ENCODE results near the gene EIF1.
A peak's percentile ranks its signal among the peaks of the same experiment; 100 is the strongest.
"Not testable (repeated sequence)": the region's sequence is repeated elsewhere in the genome, so short reads cannot be mapped to it uniquely, and the experiment has no call there.

EIF1 gene

DNA sequence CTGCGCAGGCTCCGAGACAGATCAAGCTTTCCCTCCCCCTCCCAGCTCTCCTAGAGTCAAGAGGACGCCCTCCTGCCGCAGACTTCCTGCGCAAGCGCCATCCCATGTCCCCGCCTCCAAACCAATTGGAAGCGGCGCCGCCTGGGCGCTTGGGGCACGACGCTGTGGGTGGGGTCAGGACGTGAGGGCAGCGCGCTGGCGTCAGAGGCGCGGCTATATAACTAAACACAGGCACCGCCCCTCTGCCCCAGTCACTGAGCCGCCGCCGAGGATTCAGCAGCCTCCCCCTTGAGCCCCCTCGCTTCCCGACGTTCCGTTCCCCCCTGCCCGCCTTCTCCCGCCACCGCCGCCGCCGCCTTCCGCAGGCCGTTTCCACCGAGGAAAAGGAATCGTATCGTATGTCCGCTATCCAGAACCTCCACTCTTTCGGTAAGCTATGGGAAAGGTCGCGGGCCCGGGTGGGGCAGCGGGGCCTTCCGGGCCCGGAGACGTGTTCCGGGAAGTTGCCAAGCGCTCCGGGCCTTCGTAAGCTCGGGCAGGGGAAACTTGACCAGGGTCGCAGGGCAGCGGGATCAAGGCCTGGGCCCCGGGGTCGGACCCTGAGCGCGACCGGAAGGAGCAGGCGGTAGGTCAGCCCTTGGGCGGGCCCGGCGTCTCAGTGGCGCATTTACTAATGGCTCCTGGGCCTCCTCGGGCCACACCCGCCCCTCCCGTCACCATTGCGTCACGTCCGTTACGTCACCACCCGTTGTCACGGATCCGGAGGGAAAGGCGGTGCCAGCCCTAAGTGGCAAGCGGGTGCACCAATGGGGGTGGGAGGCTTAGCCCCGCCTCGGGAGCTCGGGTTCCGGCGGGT, at the start of gene EIF1:
Gene EIF1, plus strand, starts transcription at position 245 of the 856 bp plus-strand sequence. Its CDS starts 154 bp downstream, at position 399.
- DNase-seq: peak; percentile 100

DNA sequence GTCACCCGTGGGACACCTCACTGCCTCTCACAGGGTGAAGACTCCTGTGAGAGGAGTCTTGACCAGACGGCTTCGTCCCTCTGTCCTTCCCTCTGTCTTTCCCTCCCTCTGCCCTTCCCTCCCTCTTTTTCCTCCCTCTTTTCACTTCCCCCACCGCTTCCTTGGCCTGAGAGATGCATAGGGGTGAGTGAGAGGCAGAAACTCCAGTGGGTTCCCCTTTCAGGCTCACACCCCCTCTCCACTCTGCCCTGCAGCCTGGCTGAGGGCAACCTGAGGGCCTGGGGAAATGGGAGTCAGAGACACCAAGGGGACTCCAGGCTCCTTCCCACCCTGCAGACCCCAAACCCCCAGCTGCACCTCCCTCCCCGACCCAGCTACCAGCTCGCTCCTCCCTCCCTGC, 49.7 kb upstream of the EIF1 start:
- DNase-seq: no peak

DNA sequence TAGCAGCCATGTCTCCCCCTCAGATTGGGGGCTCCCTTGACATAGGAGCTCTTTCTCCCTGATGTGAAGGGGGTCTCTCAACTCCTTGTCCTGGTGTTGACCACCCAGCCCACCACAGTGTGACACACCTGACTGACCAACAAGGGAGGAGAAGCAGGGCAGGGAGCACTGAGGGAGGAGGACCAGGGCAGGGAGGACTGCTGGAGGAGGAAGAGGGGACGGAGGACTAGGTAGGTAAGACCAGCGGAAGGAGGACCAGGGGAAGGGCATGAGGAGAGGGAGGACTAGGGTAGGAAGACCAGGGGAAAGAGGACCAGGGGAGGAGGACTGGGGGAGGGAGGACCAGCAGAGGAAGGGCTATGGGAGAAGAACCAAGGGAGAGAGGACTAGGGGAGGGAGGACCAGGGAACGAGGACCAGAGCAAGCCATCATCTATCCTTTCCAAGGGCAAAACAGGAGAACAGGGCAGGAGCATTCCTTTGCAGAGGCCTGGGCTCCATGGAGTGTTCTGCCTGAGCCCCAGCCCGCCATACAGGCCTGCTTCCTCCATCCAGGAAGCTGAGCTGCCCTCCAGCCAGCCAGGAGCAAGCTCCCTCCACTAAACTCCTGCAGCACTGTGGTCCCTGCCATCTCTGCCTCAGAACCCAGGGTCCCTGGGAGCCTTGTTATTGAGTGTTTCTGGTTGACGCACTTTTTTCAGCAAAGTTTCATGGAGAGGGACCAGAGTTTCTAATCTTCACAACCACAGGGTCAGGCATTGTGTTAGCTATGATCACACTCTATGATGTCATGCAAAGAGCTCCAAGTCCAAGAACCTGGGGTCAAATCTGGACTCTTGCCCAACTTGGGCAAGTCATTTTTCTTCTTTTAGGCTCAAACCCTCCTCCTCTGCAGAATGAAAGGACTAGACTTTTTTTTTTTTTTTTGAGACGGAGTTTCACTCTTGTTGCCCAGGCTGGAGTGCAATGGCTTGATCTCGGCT, 48.9 kb upstream of the EIF1 start:
- DNase-seq: no peak

DNA sequence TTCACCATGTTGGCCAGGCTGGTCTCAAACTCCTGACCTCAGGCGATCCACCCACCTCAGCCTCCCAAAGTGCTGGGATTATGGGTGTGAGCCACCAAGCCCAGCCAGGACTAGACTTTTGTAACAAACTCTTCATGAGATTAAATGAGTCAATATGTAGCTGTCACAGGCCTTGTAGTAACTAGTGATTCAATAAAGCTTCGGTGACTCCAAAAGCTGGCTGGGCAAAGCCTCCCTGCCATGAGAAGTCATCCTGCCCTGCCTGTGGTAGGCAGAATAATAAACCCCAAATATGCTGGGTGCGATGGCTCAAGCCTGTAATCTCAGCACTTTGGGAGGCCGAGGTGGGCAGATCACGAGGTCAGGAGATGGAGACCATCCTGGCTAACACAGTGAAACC, 48.1 kb upstream of the EIF1 start:
- DNase-seq: not testable (repeated sequence)

DNA sequence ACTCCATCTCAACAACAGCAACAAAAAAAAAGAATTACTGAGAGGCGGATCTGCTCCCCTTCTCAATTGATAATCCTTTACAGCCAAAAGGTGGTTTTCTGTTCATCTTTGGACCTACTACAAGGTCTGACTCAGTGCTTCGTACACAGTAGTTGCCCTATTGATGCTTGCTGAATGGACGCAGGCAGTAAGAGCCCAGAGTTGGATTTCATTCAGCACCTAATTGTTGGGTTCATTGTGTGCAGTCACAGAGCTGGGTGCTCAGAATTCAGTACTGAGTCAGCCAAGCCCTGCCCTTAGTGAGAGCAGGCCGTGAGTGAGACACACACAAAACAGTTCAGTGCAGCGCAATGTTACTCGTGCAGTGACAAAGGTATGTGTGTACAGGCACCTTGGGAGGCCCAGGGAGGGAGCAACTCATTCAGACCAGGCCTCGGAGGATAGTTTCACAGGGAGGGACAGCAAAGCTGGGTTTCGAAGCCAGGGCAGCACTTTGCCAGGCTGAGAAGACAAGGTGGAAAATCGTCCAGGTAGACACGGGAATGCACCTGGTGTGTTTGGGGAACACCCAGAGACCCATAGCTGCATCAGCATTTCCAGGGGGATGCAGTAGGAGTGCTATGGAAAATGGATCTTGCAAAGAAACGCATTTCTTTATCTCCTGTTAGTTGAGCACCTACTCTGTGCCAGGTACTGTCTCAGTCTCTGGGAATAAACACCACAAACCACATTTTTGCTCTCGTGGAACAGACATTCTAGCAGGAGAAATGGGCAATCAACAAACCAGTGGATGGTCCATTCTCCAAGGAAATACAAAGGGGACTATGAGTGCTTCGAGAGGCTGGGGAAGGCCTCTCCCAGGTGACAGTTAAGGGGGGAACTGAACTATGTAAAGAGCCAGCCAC, 46.2 kb upstream of the EIF1 start:
- no peak for DNase-seq

DNA sequence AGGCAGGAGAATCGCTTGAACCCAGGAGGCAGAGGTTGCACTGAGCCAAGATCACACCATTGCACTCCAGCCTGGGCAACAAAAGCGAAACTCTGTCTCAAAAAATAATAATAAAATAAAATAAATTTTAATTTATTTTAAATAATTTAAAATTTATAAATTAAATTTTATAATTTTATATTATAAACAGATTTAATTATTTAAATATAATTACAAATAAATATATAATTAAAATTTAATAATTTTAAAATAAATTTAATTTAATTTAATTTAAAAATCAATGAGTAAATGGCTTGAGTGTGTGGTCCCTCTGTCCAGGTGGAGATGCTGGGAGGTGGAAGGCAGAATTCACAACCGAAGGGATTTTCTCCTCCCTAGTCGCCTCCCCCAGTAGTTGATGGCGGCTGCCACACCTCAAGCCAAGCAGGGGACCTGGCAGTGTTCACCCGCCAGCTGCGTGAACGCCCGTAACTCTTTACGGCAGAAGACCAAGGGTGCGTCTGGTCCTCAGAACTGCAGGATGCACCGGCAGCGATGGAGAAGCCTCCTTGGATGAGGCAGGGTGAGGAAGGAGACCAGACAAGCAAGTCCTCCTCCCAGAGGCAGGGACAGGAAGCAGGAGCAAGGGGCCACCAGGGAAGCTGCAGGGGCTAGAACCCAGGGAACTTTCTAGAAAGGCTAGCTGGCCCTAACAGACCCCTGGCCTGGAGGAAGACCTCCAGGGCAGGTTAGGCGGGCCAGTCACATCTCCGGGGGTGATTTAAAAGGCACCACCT, 41.5 kb upstream of the EIF1 start:
- no peak for DNase-seq

DNA sequence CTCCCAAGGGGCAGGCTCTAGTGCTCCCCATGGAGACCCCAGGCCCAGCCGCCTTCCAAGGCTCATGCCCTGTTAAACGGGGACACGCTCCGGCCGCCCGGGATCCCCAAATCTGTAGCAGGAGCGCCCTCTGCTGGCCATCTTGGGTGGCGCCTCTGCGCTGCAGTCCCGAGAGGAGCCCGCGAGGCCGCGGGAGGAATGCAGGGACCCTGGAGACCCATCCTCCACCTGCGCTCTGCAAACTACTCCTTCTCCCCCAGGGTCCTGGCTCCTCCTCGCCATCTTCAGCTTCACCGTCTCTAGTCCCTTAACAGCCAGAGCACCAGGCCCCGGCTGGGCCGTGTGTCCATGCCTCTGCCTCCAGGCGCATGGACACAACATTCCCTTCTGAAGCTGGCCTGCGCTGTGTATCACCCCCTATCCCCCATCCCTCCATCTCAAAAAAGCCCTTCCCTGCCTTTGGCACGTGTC, 40.7 kb upstream of the EIF1 start:
- peak; percentile 83 for DNase-seq

DNA sequence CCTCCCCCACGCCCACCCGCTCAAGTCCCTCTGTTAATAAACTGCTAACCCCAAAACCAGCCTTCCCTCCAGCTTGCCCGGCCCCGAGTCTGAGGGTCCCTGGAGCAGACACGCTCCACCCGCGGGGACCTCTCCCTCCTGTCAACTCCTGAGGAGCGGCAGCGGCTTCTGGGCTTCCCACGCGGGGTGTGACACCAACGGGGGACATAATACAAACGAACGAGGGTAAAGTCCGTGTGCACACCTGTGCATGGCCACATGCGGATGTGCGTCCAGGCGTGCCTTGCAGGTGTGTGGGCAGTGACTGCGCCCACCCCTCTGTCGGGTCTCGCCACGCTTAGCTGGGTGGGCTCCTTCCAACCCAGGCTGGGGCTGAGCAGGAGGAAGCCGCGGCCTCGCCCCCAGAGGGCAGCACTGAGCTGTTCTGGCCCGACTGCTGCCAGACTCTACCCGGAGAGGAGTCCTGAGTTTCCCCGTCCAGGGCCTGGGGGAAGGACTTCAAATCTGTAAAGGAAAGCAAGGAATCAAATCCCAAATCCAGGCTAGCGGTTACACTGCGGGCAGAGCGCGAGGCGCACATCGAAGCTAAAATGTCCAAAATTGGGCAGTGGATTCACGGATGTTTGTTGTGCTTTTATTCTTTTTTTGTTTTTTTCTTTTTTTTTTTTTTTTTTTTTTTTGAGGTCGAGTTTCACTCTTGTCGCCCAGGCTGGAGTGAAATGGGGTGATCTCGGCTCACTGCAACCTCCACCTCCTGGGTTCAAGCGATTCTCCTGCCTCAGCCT, 40.1 kb upstream of the EIF1 start:
- DNase-seq: peak; percentile 89

DNA sequence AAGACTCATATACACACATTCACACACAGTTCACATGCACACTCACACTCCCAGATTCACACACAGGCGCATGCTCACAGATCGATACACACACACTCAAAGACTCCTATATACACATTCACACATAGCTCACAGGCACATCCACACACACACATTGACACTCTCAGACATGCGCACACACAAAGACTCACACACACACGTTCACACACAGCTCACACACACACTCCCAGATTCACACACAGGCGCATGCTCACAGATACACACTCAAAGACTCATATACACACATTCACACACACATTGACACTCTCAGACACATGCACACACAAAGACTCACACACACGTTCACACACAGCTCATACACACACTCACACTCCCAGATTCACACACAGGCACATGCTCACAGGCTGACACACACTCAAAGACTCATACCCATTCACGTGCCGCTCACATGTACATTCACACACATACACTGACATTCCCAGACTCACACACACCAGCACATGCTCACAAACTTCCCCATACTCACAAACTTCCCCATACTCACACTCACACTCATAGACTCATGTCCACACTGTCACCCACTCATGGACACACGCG, 38.7 kb upstream of the EIF1 start:
- no peak for DNase-seq

DNA sequence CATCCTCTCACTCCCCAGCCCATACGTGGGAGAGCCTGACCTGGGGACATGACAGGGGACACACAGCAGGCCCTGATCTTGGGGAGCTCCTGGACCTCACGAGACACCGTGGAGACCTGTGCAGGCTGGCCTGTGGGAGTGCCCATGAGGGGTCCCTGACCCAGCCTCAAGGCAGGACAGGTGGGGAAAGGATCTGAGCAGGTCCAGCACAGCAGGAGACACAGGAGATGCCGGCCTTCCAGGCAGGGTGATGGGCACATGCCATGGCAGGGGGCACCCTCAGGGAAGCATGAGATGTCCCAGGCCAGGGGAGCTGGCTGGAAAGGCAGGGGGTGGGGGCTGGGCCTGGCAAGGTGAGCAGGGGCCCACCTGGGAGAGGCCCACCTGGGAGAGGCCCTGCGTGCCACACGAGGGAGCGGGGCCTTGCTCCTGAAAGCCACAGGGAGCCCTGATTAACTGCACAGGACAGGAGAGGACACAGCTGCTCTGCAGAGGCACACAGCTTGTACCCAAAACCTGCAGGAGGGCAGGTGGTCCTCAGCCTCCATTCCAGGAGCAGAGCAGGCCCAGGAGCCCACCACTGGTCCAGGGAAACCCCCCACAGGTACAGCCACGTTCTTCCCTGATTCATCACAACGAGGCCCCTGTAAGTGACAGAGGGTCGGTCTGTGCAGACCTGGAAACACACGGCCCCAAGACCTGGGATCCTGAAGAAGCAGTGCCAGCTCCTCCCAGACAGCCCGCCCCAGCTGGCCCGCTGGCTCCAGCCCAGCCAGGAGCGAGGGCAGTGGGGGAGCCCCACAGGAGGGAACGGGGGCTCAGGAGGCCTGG, 37.7 kb upstream of the EIF1 start:
- no peak for DNase-seq

DNA sequence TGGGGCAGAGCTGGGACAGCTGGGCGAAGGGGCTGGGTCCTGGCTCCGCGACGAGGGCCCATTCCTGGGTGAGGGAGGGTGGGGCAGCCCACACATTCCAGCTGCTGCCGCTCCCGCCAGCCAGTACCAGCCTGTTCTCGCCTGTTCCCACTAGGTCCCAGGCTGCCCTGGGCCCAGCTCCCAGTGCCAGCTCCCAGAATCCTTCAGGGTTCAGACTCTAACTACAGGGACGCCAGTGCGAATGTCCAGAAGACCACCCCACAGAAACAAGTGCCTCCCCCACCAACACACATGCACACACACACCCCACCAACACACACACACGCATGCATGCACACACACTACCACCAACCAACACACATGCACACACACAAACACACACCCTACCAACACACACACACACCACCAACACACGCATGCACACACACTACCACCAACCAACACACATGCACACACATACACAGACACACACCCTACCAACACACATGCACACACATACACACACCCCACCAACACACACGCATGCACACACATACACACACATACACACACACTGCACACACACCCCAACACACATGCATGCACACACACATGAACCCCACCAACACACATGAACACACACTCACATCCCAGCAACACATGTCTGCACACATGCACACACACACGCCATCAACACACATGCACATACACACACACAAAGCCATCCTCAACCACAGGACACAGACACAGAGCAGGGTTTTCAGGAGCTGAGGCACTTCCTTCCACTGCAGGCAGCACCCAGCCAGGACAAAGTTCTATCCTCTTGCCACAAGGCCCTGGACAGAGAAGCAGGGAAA, 36.8 kb upstream of the EIF1 start:
- DNase-seq: peak; percentile 84

DNA sequence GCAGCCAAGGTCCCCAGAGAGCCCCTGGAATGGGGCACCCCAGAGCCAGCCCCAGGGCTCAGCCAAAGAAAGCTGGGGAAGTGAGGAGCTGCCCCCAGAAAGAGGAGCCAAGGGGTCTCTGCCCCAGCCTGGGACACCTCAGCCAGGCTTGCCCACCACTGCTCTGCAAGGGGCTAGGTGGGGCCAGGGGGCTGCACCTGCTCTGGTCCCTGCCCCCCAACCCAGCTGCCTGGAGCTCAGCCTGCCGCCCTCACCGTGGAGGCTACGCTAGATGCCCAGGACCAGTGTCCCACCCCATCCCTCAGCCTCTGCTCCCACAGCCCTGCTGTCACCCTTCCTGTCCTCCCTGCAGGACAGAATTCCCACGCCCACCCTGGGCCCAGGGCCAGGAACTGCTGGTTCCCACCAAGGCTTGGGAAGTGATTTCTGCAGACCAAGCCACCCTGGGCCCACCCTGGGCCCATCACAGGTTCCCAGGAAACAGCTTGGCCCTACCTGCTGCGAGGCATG, 36.2 kb upstream of the EIF1 start:
- peak; percentile 33 for DNase-seq

DNA sequence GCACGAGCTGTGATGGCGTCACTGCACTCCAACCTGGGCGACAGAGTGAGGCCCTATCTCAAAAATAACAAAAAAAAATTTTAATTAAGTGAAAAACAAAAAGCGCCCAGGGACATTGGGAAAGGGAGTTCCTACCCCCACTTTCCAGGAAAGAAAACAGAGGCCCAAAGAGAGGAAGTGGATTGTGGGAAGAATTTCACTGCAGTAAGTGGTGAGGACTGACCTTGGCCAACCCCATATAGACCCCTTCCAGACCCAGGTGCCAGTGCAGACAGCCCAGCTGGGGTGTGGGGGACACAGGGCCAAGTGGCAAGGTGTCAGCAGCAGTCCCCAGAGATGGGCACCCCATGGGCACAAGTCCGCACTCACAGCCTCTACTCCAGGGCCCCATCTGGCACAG, 35.3 kb upstream of the EIF1 start:
- peak; percentile 20 for DNase-seq

DNA sequence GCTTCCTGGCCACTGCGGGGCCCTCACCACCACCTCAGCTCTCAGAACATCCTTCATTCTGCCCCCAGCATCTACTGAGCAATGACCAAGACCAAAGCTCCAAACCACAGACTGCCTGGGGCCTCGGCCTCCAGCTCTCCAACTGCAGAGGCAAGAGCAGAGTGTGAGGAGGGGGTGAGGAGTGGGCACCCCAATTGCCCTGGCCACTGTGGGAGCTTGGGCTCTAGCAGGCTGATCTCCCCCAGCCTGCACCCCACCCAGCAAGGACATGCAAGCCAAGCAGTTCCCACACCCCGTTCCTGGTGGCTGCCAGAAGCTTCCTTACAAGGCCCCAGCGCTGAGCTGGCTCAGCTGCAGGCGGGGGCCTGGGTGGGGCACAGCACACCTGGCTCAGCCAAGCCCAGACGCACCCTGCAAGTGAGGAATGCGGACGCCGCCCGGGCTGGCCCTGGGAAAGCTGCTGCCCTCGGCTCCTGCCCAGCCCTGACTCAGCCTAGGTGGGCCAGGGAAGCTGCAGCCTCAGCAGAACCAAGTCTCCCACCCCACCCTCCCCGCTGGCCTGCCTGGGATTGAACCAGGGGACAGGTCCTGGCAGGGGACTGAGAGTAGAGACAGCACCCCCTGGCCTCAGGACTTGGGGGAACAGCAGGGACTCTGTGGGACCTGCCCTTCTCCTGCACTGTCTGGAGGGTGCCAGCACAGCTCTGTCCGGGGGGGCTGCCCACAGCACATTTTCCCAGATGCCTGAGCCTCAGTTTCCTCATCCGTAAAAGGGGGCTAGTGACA, 34.6 kb upstream of the EIF1 start:
- DNase-seq: peak; percentile 64

DNA sequence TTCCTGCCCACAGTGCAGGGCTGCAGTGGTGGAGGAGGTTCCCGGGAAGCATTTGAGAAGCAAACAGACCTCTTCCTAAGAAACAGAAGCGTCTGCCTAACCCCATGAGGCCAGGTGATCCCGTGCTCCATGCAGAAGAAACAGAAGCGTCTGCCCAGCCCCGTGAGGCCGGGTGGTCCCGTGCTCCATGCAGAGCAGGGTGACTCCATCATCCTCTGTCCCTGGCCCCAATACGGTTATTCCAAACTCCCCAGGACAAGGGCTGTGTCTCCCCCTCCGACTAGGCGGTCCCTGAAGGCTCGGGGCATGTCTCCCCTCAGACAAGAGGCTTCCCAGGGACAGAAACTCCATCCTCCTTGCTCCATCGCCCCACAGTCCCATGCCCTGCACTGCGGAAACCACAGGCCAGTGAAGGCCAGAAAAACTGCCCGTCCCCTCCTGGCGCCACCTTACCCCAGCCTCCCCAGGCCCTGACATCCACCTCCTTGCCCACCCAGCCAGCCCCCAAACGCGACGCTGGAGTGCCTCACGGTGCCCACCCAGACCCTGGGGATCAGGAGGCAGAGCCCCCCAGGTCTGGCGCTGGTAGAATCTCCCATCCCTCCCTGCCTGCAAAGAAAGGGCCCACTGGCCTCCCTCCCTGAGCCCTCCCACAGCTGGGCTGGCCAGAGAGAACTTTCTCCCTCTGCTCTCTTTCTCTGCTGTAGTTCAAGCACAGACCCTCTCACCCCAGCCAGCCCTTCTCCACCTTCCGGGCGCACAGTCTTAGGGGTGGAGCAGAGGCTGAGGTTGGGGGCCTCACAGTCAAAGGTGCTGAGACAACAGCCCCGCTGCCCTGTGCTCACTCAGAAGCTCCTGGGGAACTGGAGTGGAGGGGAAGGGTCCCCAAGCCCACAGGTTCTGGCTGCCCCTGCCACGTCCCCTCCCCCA, 33.7 kb upstream of the EIF1 start:
- no peak for DNase-seq

DNA sequence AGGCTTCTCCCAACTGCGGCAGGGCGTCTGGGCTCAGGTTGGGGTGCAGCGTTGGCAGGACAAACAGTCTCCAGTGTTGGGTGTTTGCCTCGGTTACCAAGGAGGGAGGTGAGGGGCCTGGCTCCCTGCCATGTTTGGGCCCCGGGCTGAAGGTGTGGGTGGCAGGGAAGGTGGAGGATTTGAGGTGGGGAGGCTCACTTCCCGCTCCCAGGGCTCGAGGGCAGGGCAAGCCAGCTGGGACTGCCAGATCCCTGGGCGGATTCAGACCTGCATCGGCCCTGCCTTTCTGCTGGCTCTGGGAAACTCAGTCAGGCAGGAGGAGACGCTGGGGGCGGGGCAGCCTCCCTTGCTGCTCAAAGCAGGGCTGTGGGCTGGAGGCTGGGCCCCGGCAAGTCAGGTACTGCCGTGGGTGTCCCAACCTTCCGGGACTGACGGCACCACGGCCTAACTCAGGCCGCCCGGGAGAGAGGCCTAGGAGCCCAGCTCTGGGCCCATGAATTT, 33.0 kb upstream of the EIF1 start:
- DNase-seq: peak; percentile 60
